Measurements from ENCODE around the gene DUSP16.

The DUSP16 gene

GRCh38 chr12:12542964-12543363, 19.7 kb downstream of the DUSP16 start:
- FAIRE-seq (no peak), DNase-seq (ENCODE audit: insufficient read length, low spot score) (no peak)
- TF ChIP-seq, protein P1, sequence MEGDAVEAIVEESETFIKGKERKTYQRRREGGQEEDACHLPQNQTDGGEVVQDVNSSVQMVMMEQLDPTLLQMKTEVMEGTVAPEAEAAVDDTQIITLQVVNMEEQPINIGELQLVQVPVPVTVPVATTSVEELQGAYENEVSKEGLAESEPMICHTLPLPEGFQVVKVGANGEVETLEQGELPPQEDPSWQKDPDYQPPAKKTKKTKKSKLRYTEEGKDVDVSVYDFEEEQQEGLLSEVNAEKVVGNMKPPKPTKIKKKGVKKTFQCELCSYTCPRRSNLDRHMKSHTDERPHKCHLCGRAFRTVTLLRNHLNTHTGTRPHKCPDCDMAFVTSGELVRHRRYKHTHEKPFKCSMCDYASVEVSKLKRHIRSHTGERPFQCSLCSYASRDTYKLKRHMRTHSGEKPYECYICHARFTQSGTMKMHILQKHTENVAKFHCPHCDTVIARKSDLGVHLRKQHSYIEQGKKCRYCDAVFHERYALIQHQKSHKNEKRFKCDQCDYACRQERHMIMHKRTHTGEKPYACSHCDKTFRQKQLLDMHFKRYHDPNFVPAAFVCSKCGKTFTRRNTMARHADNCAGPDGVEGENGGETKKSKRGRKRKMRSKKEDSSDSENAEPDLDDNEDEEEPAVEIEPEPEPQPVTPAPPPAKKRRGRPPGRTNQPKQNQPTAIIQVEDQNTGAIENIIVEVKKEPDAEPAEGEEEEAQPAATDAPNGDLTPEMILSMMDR (IDR thresholded peaks at IDR 0.05; ENCODE audit: insufficient read depth, missing control alignments), result no peak

- TF ChIP-seq, protein P1 (IDR thresholded peaks at IDR 0.05; ENCODE audit: insufficient read depth, missing control alignments), result no peak
- DNase-seq (ENCODE audit: insufficient read length, low spot score) (no peak), FAIRE-seq (no peak)
Measured at GRCh38 chr12:12542286-12542685, 20.4 kb downstream of the DUSP16 start.

GRCh38 chr12:12541782-12542181, 20.9 kb downstream of the DUSP16 start:
- TF ChIP-seq, protein P1 (IDR thresholded peaks at IDR 0.05; ENCODE audit: insufficient read depth, missing control alignments), result no peak
- DNase-seq (ENCODE audit: insufficient read length, low spot score), result no peak
- no peak for FAIRE-seq

GRCh38 chr12:12540261-12541013, 22.2 kb downstream of the DUSP16 start:
- FAIRE-seq (no peak), DNase-seq (ENCODE audit: insufficient read length, low spot score) (no peak)
- TF ChIP-seq, protein P1 (IDR thresholded peaks at IDR 0.05; ENCODE audit: insufficient read depth, missing control alignments), result no peak

DNA sequence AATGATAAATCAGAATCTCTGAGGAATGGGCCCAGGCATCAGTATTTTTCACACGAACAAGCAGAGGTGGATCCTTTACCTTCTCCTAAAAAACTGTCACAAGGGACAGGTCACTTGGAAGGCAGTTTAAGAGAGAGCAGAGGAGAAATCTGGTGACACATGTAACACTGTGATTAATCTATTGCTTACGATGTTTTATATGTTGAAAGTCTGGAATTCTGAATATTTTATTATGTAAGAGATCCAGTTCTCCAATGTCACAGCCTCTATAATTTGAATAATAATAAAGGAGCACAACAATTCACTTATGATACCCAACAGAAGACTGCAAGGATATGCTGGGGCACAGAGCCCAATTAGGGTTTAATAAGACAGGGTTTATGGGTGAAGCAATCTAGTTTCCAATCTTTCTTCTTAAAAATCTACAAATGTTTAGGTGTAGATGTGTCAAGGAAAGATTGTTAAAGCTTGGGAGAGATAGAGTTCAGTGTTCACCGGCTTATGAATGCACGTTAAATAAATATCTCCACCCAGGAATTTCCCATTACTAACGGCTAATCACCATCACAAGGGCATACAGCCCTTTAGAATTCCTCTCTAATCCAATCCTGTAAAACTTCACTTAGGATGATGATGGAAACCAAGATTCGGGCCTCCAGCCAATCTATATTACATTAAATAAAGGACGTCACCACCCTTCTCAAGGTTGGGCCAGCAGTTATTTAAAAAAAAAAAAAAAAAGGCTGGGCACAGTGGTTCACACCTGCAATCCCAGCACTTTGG, 23.4 kb downstream of the DUSP16 start:
- TF ChIP-seq, protein P1 (IDR thresholded peaks at IDR 0.05; ENCODE audit: insufficient read depth, missing control alignments), result no peak

DNA sequence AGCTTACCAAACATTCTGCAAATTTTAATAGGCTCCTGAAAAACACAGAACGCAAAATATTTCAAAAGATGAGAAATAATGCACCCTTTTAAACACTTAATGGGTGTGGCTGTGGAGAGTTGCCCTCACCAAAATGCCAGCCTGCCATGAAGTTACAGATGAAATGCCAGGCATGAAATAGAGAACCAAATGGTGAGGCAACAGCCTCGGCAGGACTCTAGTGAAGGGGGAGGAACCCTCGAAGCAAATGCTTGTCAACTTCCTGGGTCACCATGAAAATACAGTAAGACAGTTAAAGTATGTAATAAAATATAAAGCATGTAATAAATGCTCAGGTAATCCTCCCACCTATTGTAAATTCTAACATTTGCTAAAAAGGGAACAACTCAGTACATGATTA, 24.1 kb downstream of the DUSP16 start:
- FAIRE-seq (no peak), DNase-seq (ENCODE audit: insufficient read length, low spot score) (no peak)
- TF ChIP-seq, protein P1 (IDR thresholded peaks at IDR 0.05; ENCODE audit: insufficient read depth, missing control alignments), result no peak

More for the DNA sequence above, 23.4 kb downstream of the DUSP16 start:
- DNase-seq (ENCODE audit: insufficient read length, low spot score) (no peak), FAIRE-seq (no peak)

- no peak for DNase-seq (ENCODE audit: insufficient read length, low spot score)
- FAIRE-seq, result no peak
- TF ChIP-seq, protein P1 (IDR thresholded peaks at IDR 0.05; ENCODE audit: insufficient read depth, missing control alignments), result no peak
Measured at GRCh38 chr12:12537421-12537820, 25.2 kb downstream of the DUSP16 start.

Data from D721Med (cell line).